PC-9 (cell line): ENCODE data around the gene BRAF. TPM values are rescaled to one million over a fixed set of nuclear protein-coding genes. Genes with fewer than 3 reads are reported as not detected.

Source experiments
- BruUV-seq: library from RNA; stranded (reverse); fragments of 400-500 nt; replicated peaks from 2 replicates; lab custom pipeline; 2021; lab: Mats Ljungman, UMichigan
- CTCF ChIA-PET: fragments of 300-600 bp; sonication (Branson Sonifier 250); formaldehyde crosslinking; loops from one replicate; lab custom pipeline; 2022; ENCODE audit warnings: antibody characterized with exemption; lab: Charles Lee
- POLR2A ChIA-PET: fragments of 300-600 bp; sonication (Branson Sonifier 250); formaldehyde crosslinking; loops from one replicate; lab custom pipeline; 2022; ENCODE audit warnings: antibody characterized with exemption; ENCODE audit not compliant: unreplicated experiment; lab: Charles Lee
- DNase-seq, 2 experiments: peaks; one replicate each; pipeline versions ENCODE4 v3.0.0 to v3.0.0-alpha.2; 2015 to 2022; ENCODE audit warnings: mixed read lengths in 1 of 2
- H2AFZ ChIP-seq: fragments of 200-600 bp; sonication (generic); 2 replicates; pipeline ENCODE4 v1.8.1; 2017; ENCODE audit warnings: antibody characterized with exemption
- H3F3A ChIP-seq: fragments of 200-600 bp; sonication (generic); 2 replicates; pipeline ENCODE4 v1.8.1; 2017; ENCODE audit warnings: antibody characterized with exemption, mild to moderate bottlenecking, low read depth; ENCODE audit not compliant: insufficient read depth
- H3K27ac ChIP-seq: fragments of 200-600 bp; sonication (generic); 2 replicates; pipeline ENCODE4 v1.6.1; 2016; ENCODE audit warnings: mixed run types
- H3K27me3 ChIP-seq: fragments of 200-600 bp; sonication (generic); 2 replicates; pipeline ENCODE4 v1.6.1; 2016; ENCODE audit warnings: low read depth, mixed run types; ENCODE audit not compliant: insufficient read depth
- H3K36me3 ChIP-seq: fragments of 200-600 bp; sonication (generic); 2 replicates; pipeline ENCODE4 v1.6.1; 2016; ENCODE audit warnings: low read depth, mixed run types
- H3K4me1 ChIP-seq: fragments of 200-600 bp; sonication (generic); replicated peaks from 2 replicates; pipeline ENCODE4 v1.6.1; 2016; ENCODE audit warnings: mixed run types; ENCODE audit not compliant: insufficient read depth
- H3K4me2 ChIP-seq: fragments of 200-600 bp; sonication (generic); 2 replicates; pipeline ENCODE4 v1.6.1; 2017; ENCODE audit warnings: mixed run types
- H3K4me3 ChIP-seq: fragments of 200-600 bp; sonication (generic); 2 replicates; pipeline ENCODE4 v1.6.1; 2016; ENCODE audit warnings: mixed run types
- H3K79me2 ChIP-seq: fragments of 200-600 bp; sonication (generic); 2 replicates; pipeline ENCODE4 v1.6.1; 2017; ENCODE audit warnings: low read depth, mixed run types
- H3K9me2 ChIP-seq: fragments of 200-600 bp; sonication (generic); 2 replicates; pipeline ENCODE4 v1.8.1; 2017; ENCODE audit warnings: mild to moderate bottlenecking; ENCODE audit not compliant: insufficient read depth
- H3K9me3 ChIP-seq: fragments of 200-600 bp; sonication (generic); 2 replicates; pipeline ENCODE4 v1.8.1; 2016; ENCODE audit warnings: low read depth; ENCODE audit not compliant: insufficient read depth
- H4K20me1 ChIP-seq: fragments of 200-600 bp; sonication (generic); 2 replicates; pipeline ENCODE4 v1.8.1; 2017; ENCODE audit not compliant: insufficient read depth
- EZH2 ChIP-seq: fragments of 200-600 bp; sonication (generic); IDR thresholded peaks from 2 replicates; pipeline ENCODE4 v1.8.0; 2017; ENCODE audit warnings: antibody characterized with exemption, low read depth
- intact Hi-C: fragments of 100-400 bp; cut with micrococcal nuclease; formaldehyde crosslinking; loops from one replicate; pipeline ENCODE4 v1.10.0; 2022; ENCODE audit not compliant: unreplicated experiment
- total RNA-seq: library from RNA; stranded (reverse); gene quantifications from 2 replicates; pipeline ENCODE4 v1.2.3, GENCODE V29; 2021
- TF ChIP-seq, protein P1 (sequence below): fragments of 200-600 bp; sonication (generic); conservative IDR thresholded peaks from 2 replicates; pipeline ENCODE4 v1.6.1; 2017; ENCODE audit warnings: mixed run types, antibody characterized with exemption, mild to moderate bottlenecking, moderate library complexity

Gene BRAF
- total RNA-seq, 1 experiment from 2014 or later = 56.9 TPM

DNA sequence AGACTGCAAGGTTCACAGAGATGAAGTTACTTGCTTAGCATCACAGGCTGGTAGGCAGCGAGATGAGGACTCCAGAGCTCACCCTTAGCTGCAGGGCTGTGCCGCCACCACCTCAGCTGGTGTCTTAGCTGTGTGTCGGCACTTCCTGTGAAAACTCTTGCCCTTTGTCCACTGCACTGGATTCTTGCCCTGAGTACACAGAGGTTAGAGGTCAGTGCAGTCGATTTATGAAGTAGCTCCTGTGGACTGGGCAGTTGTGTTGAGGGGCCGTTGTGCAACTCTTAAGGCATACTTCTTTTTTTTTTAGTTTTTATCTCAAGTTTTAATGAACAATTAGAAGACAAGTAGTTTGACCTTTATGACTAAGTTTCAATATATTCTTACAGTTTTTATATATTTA lies 217.6 kb downstream of the BRAF start:
- no peak overlapping the region for H3K4me3 ChIP-seq
- intact Hi-C loops = no loop called here
- H3K27ac ChIP-seq = no peak overlapping the region
- H3F3A ChIP-seq = no peaks in the 10 kb centered on the region; the same call in 1 of the 2 replicates
- DNase-seq = peak in 1 of 2 experiments; percentile 11
- H3K36me3 ChIP-seq = peaks cover 11% of the 10 kb centered on the region; the same call in 1 of the 2 replicates
- ChIA-PET CTCF (no interaction called here), POLR2A (no interaction called here)
- no peak for TF ChIP-seq EZH2
- TF ChIP-seq, protein P1, sequence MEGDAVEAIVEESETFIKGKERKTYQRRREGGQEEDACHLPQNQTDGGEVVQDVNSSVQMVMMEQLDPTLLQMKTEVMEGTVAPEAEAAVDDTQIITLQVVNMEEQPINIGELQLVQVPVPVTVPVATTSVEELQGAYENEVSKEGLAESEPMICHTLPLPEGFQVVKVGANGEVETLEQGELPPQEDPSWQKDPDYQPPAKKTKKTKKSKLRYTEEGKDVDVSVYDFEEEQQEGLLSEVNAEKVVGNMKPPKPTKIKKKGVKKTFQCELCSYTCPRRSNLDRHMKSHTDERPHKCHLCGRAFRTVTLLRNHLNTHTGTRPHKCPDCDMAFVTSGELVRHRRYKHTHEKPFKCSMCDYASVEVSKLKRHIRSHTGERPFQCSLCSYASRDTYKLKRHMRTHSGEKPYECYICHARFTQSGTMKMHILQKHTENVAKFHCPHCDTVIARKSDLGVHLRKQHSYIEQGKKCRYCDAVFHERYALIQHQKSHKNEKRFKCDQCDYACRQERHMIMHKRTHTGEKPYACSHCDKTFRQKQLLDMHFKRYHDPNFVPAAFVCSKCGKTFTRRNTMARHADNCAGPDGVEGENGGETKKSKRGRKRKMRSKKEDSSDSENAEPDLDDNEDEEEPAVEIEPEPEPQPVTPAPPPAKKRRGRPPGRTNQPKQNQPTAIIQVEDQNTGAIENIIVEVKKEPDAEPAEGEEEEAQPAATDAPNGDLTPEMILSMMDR = no peak
- 0 out of 2 replicates have a peak, but pooled peaks cover 8% of the 10 kb centered on the region for H4K20me1 ChIP-seq
- no peaks in the 10 kb centered on the region for H3K79me2 ChIP-seq
- H3K9me3 ChIP-seq = no peaks in the 10 kb centered on the region
- no peak overlapping the region for H3K4me2 ChIP-seq
- H3K9me2 ChIP-seq = no peaks in the 10 kb centered on the region
- no peak overlapping the region for H2AFZ ChIP-seq
- no TSS peak for BruUV-seq
- H3K4me1 ChIP-seq = no peaks in the 10 kb centered on the region
- no peaks in the 10 kb centered on the region for H3K27me3 ChIP-seq

DNA sequence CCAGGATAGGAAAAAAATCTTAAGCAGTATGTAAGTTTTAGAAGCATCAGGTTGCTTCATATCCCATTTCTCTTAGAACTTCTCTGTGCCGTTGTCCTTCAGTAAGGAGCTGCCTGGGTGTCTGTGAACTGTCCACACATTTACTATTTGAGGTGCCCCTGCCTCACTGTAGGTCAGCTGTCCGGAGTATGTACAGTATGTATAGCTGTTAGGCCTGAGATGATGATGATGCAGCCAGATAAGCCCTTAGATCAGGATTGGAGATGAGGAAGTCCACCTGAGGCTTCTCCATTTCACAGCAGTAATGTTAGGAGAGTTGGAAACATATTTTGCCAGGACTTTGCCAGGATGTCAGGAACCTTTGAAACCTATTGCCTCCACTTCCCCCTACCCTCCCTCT lies 220.5 kb downstream of the BRAF start:
- no peaks in the 10 kb centered on the region for H3K9me2 ChIP-seq
- H4K20me1 ChIP-seq = peaks cover 16% of the 10 kb centered on the region; the same call in 1 of the 2 replicates
- H3K27me3 ChIP-seq = no peaks in the 10 kb centered on the region
- no peak overlapping the region for H3K4me2 ChIP-seq
- H3F3A ChIP-seq = no peaks in the 10 kb centered on the region; the same call in 1 of the 2 replicates
- no peak overlapping the region for H2AFZ ChIP-seq
- no TSS peak for BruUV-seq
- no peak overlapping the region for H3K4me3 ChIP-seq
- intact Hi-C loops = no loop called here
- H3K36me3 ChIP-seq = peaks cover 17% of the 10 kb centered on the region; the same call in 1 of the 2 replicates
- no peak for DNase-seq
- ChIA-PET CTCF (no interaction called here), POLR2A (no interaction called here)
- no peak overlapping the region for H3K27ac ChIP-seq
- H3K4me1 ChIP-seq = no peaks in the 10 kb centered on the region
- peaks cover 29% of the 10 kb centered on the region for H3K79me2 ChIP-seq
- TF ChIP-seq, protein P1 = no peak
- no peak for TF ChIP-seq EZH2
- H3K9me3 ChIP-seq = no peaks in the 10 kb centered on the region

DNA sequence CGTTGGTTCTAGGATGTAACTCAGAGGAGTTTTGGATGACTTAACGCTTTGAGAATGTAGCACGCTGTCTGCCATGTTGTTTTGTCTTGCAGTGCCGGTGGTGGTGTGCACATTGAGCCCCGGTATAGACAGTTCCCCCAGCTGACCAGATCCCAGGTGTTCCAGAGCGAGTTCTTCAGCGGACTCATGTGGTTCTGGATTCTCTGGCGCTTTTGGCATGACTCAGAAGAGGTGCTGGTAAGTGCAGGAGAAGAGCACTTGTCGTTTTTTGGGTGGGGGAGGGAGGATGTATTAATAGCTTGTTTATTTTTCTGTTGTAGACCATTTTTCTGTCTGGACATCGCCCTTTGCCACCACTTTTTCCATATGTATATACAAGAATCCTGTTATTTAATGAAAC lies 222.0 kb downstream of the BRAF start:
- Histone ChIP-seq H3K4me1 (peaks cover 6% of the 10 kb centered on the region), H3K79me2 (peaks cover 43% of the 10 kb centered on the region), H2AFZ (no peak overlapping the region), H3K9me2 (no peaks in the 10 kb centered on the region), H3K27me3 (no peaks in the 10 kb centered on the region), H3K4me3 (no peak overlapping the region), H3F3A (no peaks in the 10 kb centered on the region; the same call in 1 of the 2 replicates), H4K20me1 (peaks cover 16% of the 10 kb centered on the region; the same call in 1 of the 2 replicates), H3K9me3 (no peaks in the 10 kb centered on the region), H3K36me3 (peaks cover 17% of the 10 kb centered on the region; the same call in 1 of the 2 replicates), H3K4me2 (no peak overlapping the region), H3K27ac (no peak overlapping the region)
- no peak for DNase-seq
- TF ChIP-seq, protein P1 = no peak
- no peak for TF ChIP-seq EZH2
- intact Hi-C loops = no loop called here
- CTCF ChIA-PET = no interaction called here
- POLR2A ChIA-PET = interaction anchor here (0.6 kb wide), 1 partner anchor 169 kb away, joined by 4 read pairs; no protein-coding TSS in a partner anchor
- no TSS peak for BruUV-seq
